ENCODE results near the gene IER5.

IER5 gene

GRCh38 chr1:181092056-181092455 is 3.6 kb downstream of the IER5 start:
- Histone ChIP-seq H3K27ac (no peak overlapping the region), H3K4me3 (ENCODE audit: low read depth, low read length) (no peak overlapping the region)

GRCh38 chr1:181092883-181093458 is 4.5 kb downstream of the IER5 start:
- no peak for TF ChIP-seq CTCF (IDR thresholded peaks at IDR 0.05; ENCODE audit: low read depth, low read length)
- no peak overlapping the region for H3K4me3 ChIP-seq (ENCODE audit: low read depth, low read length)
- DNase-seq = no peak
- H3K9me3 ChIP-seq (ENCODE audit: severe bottlenecking) = no peaks in the 10 kb centered on the region
- H3K27me3 ChIP-seq (ENCODE audit: insufficient read depth, low read depth, severe bottlenecking) = no peaks in the 10 kb centered on the region
- no peak overlapping the region for H3K27ac ChIP-seq
- H3K36me3 ChIP-seq = peaks cover 31% of the 10 kb centered on the region

More at GRCh38 chr1:181092056-181092455, 3.6 kb downstream of the IER5 start:
- no peak for TF ChIP-seq CTCF (IDR thresholded peaks at IDR 0.05; ENCODE audit: low read depth, low read length)
- Histone ChIP-seq H3K9me3 (ENCODE audit: severe bottlenecking) (no peaks in the 10 kb centered on the region), H3K27me3 (ENCODE audit: insufficient read depth, low read depth, severe bottlenecking) (no peaks in the 10 kb centered on the region), H3K36me3 (peaks cover 31% of the 10 kb centered on the region)
- DNase-seq = no peak

- DNase-seq = no peak
- TF ChIP-seq CTCF (IDR thresholded peaks at IDR 0.05; ENCODE audit: low read depth, low read length) = no peak
- Histone ChIP-seq H3K36me3 (peaks cover 30% of the 10 kb centered on the region), H3K27ac (no peak overlapping the region), H3K4me3 (ENCODE audit: low read depth, low read length) (no peak overlapping the region), H3K9me3 (ENCODE audit: severe bottlenecking) (no peaks in the 10 kb centered on the region), H3K27me3 (ENCODE audit: insufficient read depth, low read depth, severe bottlenecking) (no peaks in the 10 kb centered on the region)
Observed at GRCh38 chr1:181094416-181095212, 6.1 kb downstream of the IER5 start.

- H3K27me3 ChIP-seq (ENCODE audit: insufficient read depth, low read depth, severe bottlenecking) = no peaks in the 10 kb centered on the region
- no peak overlapping the region for H3K27ac ChIP-seq
- no peak overlapping the region for H3K4me3 ChIP-seq (ENCODE audit: low read depth, low read length)
- no peak for DNase-seq
- H3K9me3 ChIP-seq (ENCODE audit: severe bottlenecking) = no peaks in the 10 kb centered on the region
- H3K36me3 ChIP-seq = peaks cover 24% of the 10 kb centered on the region
- no peak for TF ChIP-seq CTCF (IDR thresholded peaks at IDR 0.05; ENCODE audit: low read depth, low read length)
Observed at GRCh38 chr1:181095260-181095659, 6.8 kb downstream of the IER5 start.

GRCh38 chr1:181095763-181096184 is 7.3 kb downstream of the IER5 start:
- no peak for TF ChIP-seq CTCF (IDR thresholded peaks at IDR 0.05; ENCODE audit: low read depth, low read length)
- no peak for DNase-seq
- Histone ChIP-seq H3K27me3 (ENCODE audit: insufficient read depth, low read depth, severe bottlenecking) (no peaks in the 10 kb centered on the region), H3K4me3 (ENCODE audit: low read depth, low read length) (no peak overlapping the region), H3K36me3 (peaks cover 18% of the 10 kb centered on the region), H3K27ac (no peak overlapping the region), H3K9me3 (ENCODE audit: severe bottlenecking) (no peaks in the 10 kb centered on the region)
